HG02884 (cell line): ENCODE measurements around the gene RIBC1.
"Not testable (repeated sequence)": the region's sequence is repeated elsewhere in the genome, so short reads cannot be mapped to it uniquely, and the experiment has no call there.

Experiments used
- ATAC-seq: cut with Tn5 transposase; IDR thresholded peaks from one replicate; pipeline ENCODE4 v1.9.1; 2021; ENCODE audit warnings: mild to moderate bottlenecking, moderate library complexity; ENCODE audit not compliant: unreplicated experiment

RIBC1 gene

GRCh38 chrX:53433651-53434639, 11.3 kb downstream of the RIBC1 start, which contains the start of gene HSD17B10:
Gene HSD17B10, minus strand, starts transcription at chrX:53434370. Its CDS starts 25 bp downstream, at chrX:53434345.
- ATAC-seq: peak; percentile 93

GRCh38 chrX:53435997-53436396, 13.3 kb downstream of the RIBC1 start:
- peak; percentile 63 for ATAC-seq

- ATAC-seq: no peak
Observed at GRCh38 chrX:53437206-53437605, 14.5 kb downstream of the RIBC1 start.

- ATAC-seq: no peak
Observed at GRCh38 chrX:53438174-53438831, 15.6 kb downstream of the RIBC1 start.

GRCh38 chrX:53438832-53439230, 16.2 kb downstream of the RIBC1 start:
- no peak for ATAC-seq

- no peak for ATAC-seq
Observed at GRCh38 chrX:53440101-53440500, 17.4 kb downstream of the RIBC1 start.

GRCh38 chrX:53440621-53441517, 18.2 kb downstream of the RIBC1 start:
- ATAC-seq: no peak

GRCh38 chrX:53441531-53442321, 19.1 kb downstream of the RIBC1 start:
- peak; percentile 65 for ATAC-seq

- no peak for ATAC-seq
Observed at GRCh38 chrX:53442322-53442631, 19.6 kb downstream of the RIBC1 start.

GRCh38 chrX:53445977-53446376, 23.3 kb downstream of the RIBC1 start:
- ATAC-seq: no peak

- ATAC-seq: no peak
Observed at GRCh38 chrX:53447441-53447840, 24.8 kb downstream of the RIBC1 start.

GRCh38 chrX:53449632-53450031, 27.0 kb downstream of the RIBC1 start:
- no peak for ATAC-seq

- ATAC-seq: no peak
Observed at GRCh38 chrX:53452812-53453211, 30.1 kb downstream of the RIBC1 start.

GRCh38 chrX:53456254-53456653, 33.6 kb downstream of the RIBC1 start:
- no peak for ATAC-seq

- ATAC-seq: no peak
Observed at GRCh38 chrX:53458082-53458481, 35.4 kb downstream of the RIBC1 start.

GRCh38 chrX:53468659-53469058, 46.0 kb downstream of the RIBC1 start:
- ATAC-seq: not testable (repeated sequence)

- ATAC-seq: no peak
Observed at GRCh38 chrX:53471346-53471745, 48.7 kb downstream of the RIBC1 start.

GRCh38 chrX:53474707-53475106, 52.0 kb downstream of the RIBC1 start:
- ATAC-seq: no peak

GRCh38 chrX:53476371-53476770, 53.7 kb downstream of the RIBC1 start:
- ATAC-seq: no peak

- no peak for ATAC-seq
Observed at GRCh38 chrX:53479301-53479700, 56.6 kb downstream of the RIBC1 start.
